ENCODE data around the gene UBE2D1.

Gene UBE2D1

GRCh38 chr10:58394471-58394870 lies 59.7 kb downstream of the UBE2D1 start:
- TF ChIP-seq MYC (IDR thresholded peaks at IDR 0.05; ENCODE audit: low read depth, low read length) (no peak), CTCF (IDR thresholded peaks at IDR 0.05; ENCODE audit: low read depth, low read length) (no peak), MAX (IDR thresholded peaks at IDR 0.05; ENCODE audit: low read depth, low read length) (no peak), POLR2A (IDR thresholded peaks at IDR 0.05; ENCODE audit: extremely low read depth, insufficient read length) (no peak)
- H3K4me3 ChIP-seq (ENCODE audit: low read depth, low read length), result no peak overlapping the region
- DNase-seq (ENCODE audit: low read depth), result no peak

GRCh38 chr10:58396057-58396456 lies 61.3 kb downstream of the UBE2D1 start:
- no peak for DNase-seq (ENCODE audit: low read depth)
- TF ChIP-seq CTCF (IDR thresholded peaks at IDR 0.05; ENCODE audit: low read depth, low read length), result no peak
- no peak for TF ChIP-seq POLR2A (IDR thresholded peaks at IDR 0.05; ENCODE audit: extremely low read depth, insufficient read length)
- no peak for TF ChIP-seq MYC (IDR thresholded peaks at IDR 0.05; ENCODE audit: low read depth, low read length)
- no peak for TF ChIP-seq MAX (IDR thresholded peaks at IDR 0.05; ENCODE audit: low read depth, low read length)
- H3K4me3 ChIP-seq (ENCODE audit: low read depth, low read length), result no peak overlapping the region

- TF ChIP-seq POLR2A (IDR thresholded peaks at IDR 0.05; ENCODE audit: extremely low read depth, insufficient read length) (no peak), CTCF (IDR thresholded peaks at IDR 0.05; ENCODE audit: low read depth, low read length) (no peak), MAX (IDR thresholded peaks at IDR 0.05; ENCODE audit: low read depth, low read length) (no peak), MYC (IDR thresholded peaks at IDR 0.05; ENCODE audit: low read depth, low read length) (no peak)
- DNase-seq (ENCODE audit: low read depth), result no peak
- H3K4me3 ChIP-seq (ENCODE audit: low read depth, low read length), result no peak overlapping the region
Observed at GRCh38 chr10:58397830-58398229, 63.0 kb downstream of the UBE2D1 start.

GRCh38 chr10:58399410-58399809 lies 64.6 kb downstream of the UBE2D1 start:
- H3K4me3 ChIP-seq (ENCODE audit: low read depth, low read length), result no peak overlapping the region
- DNase-seq (ENCODE audit: low read depth), result no peak
- TF ChIP-seq MAX (IDR thresholded peaks at IDR 0.05; ENCODE audit: low read depth, low read length) (no peak), POLR2A (IDR thresholded peaks at IDR 0.05; ENCODE audit: extremely low read depth, insufficient read length) (no peak), CTCF (IDR thresholded peaks at IDR 0.05; ENCODE audit: low read depth, low read length) (no peak), MYC (IDR thresholded peaks at IDR 0.05; ENCODE audit: low read depth, low read length) (no peak)

- H3K4me3 ChIP-seq (ENCODE audit: low read depth, low read length), result no peak overlapping the region
- DNase-seq (ENCODE audit: low read depth), result no peak
- no peak for TF ChIP-seq POLR2A (IDR thresholded peaks at IDR 0.05; ENCODE audit: extremely low read depth, insufficient read length)
- no peak for TF ChIP-seq MYC (IDR thresholded peaks at IDR 0.05; ENCODE audit: low read depth, low read length)
- TF ChIP-seq MAX (IDR thresholded peaks at IDR 0.05; ENCODE audit: low read depth, low read length), result no peak
- no peak for TF ChIP-seq CTCF (IDR thresholded peaks at IDR 0.05; ENCODE audit: low read depth, low read length)
Observed at GRCh38 chr10:58400609-58401008, 65.8 kb downstream of the UBE2D1 start.

- TF ChIP-seq MYC (IDR thresholded peaks at IDR 0.05; ENCODE audit: low read depth, low read length) (no peak), CTCF (IDR thresholded peaks at IDR 0.05; ENCODE audit: low read depth, low read length) (no peak), POLR2A (IDR thresholded peaks at IDR 0.05; ENCODE audit: extremely low read depth, insufficient read length) (no peak), MAX (IDR thresholded peaks at IDR 0.05; ENCODE audit: low read depth, low read length) (no peak)
Observed at GRCh38 chr10:58404001-58404400, 69.2 kb downstream of the UBE2D1 start.

More at GRCh38 chr10:58404001-58404400, 69.2 kb downstream of the UBE2D1 start:
- no peak for DNase-seq (ENCODE audit: low read depth)
- H3K4me3 ChIP-seq (ENCODE audit: low read depth, low read length), result no peak overlapping the region
